NCI-H69 (cell line): ENCODE data around the gene MTHFSD.

Experiments
- DNase-seq: peaks from one replicate; lab custom pipeline; 2025; lab: John Stamatoyannopoulos, UW

Gene MTHFSD

DNA sequence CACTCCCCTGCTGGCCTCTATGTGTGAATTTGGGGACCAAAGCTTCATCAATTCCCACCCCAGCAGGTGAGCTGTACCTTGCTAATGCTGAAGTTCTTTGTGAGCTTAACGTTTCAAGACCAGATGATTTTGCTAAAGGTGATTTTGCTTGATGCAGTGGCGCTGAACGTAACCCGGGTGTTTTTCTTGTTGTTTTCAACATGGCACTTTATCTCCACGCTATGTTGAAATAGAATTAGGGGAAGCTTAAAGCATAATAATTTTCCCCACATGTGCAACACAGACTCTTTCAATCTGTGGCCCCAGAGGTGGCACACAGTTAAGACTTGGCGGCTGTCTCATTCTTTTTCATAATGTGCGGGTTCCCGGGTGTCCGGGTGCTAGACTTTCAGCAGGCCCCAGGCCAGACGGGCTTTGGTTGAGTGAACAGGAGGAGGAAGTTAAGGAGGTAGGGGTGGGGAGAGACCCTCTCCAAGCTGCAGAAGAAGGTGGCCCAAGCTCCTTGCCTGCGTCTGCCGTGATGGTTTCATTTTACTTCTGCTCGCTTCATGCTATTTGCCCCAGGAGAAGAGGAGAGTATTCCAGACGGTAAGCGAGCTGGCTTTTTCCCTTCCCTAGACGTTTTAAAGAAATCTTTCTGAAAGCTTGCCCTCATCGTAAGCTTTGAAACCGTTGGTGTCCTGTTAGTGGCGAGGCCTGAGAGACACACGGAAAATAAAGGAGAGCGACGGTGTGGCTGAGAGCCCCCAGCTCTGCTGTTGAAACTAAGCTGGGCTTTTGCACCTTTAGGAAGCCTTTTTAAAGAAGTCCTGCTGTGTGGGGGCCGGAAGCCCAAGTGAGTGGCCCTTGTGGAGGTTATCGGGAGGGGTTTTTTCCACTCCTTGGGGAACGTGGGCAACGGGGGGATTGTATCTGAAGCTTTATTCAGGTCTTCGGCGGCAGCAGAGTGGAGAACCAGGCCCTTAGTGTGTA, 15.8 kb upstream of the MTHFSD start:
- DNase-seq, result no peak

DNA sequence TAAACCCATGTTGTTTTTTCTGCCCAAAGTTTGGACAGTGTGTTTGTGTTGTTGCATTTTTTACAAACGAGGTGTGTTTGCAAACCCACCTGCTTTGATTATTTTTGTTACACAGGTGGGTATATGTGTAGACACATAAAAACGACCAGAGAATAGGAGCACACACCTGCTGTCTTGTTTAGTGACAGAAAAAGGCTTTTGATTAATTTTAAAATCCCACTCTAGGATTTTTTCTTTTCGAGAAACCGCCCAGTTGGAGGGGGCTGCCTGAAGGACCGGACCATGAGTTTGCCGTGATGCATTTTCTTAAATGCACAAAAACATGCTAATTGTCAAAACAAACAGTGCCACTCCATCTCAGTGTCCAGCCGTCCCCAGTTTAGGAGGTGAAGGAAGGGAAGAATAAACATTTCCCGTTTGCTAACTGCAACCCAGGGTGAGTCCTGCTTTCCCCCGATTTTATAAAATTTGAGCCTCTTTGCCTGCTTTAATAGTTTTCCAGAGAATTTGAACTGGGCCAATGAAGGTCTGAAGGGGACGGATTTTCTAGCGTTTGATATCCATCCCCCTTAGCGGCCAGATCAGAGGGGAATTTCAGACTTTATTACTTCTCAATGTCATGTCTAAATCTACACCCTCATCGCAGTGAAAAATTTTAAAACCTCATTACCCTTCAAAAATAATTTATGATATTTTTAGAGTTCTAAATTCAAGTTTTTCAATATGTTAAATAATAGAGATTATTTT, 14.8 kb upstream of the MTHFSD start:
- no peak for DNase-seq

DNA sequence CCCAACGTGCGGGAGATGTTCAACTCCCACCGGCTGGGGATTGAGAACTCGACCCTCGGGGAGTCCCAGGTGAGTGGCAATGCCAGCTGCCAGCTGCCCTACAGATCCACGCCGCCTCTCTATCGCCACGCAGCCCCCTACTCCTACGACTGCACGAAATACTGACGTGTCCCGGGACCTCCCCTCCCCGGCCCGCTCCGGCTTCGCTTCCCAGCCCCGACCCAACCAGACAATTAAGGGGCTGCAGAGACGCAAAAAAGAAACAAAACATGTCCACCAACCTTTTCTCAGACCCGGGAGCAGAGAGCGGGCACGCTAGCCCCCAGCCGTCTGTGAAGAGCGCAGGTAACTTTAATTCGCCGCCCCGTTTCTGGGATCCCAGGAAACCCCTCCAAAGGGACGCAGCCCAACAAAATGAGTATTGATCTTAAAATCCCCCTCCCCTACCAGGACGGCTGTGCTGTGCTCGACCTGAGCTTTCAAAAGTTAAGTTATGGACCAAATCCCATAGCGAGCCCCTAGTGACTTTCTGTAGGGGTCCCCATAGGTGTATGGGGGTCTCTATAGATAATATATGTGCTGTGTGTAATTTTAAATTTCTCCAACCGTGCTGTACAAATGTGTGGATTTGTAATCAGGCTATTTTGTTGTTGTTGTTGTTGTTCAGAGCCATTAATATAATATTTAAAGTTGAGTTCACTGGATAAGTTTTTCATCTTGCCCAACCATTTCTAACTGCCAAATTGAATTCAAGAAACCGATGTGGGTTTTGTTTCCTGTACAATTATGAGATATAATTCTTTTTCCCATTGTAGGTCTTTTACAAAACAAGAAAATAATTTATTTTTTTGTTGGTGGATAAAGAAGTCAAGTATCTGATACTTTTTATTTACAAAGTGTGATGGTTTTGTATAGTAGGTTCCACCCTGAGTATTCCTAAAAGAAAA, 13.9 kb upstream of the MTHFSD start:
- no peak for DNase-seq

DNA sequence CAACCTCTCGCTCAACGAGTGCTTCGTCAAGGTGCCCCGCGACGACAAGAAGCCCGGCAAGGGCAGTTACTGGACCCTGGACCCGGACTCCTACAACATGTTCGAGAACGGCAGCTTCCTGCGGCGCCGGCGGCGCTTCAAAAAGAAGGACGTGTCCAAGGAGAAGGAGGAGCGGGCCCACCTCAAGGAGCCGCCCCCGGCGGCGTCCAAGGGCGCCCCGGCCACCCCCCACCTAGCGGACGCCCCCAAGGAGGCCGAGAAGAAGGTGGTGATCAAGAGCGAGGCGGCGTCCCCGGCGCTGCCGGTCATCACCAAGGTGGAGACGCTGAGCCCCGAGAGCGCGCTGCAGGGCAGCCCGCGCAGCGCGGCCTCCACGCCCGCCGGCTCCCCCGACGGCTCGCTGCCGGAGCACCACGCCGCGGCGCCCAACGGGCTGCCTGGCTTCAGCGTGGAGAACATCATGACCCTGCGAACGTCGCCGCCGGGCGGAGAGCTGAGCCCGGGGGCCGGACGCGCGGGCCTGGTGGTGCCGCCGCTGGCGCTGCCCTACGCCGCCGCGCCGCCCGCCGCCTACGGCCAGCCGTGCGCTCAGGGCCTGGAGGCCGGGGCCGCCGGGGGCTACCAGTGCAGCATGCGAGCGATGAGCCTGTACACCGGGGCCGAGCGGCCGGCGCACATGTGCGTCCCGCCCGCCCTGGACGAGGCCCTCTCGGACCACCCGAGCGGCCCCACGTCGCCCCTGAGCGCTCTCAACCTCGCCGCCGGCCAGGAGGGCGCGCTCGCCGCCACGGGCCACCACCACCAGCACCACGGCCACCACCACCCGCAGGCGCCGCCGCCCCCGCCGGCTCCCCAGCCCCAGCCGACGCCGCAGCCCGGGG, 12.9 kb upstream of the MTHFSD start:
- no peak for DNase-seq

DNA sequence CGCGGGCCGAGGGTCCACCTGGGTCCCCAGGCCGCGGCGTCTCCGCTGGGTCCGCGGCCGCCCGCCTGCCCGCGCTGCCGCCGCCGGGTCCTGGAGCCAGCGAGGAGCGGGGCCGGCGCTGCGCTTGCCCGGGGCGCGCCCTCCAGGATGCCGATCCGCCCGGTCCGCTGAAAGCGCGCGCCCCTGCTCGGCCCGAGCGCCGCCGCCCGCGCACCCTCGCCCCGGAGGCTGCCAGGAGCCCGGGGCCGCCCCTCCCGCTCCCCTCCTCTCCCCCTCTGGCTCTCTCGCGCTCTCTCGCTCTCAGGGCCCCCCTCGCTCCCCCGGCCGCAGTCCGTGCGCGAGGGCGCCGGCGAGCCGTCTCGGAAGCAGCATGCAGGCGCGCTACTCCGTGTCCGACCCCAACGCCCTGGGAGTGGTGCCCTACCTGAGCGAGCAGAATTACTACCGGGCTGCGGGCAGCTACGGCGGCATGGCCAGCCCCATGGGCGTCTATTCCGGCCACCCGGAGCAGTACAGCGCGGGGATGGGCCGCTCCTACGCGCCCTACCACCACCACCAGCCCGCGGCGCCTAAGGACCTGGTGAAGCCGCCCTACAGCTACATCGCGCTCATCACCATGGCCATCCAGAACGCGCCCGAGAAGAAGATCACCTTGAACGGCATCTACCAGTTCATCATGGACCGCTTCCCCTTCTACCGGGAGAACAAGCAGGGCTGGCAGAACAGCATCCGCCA, 12.1 kb upstream of the MTHFSD start:
- DNase-seq, result no peak

DNA sequence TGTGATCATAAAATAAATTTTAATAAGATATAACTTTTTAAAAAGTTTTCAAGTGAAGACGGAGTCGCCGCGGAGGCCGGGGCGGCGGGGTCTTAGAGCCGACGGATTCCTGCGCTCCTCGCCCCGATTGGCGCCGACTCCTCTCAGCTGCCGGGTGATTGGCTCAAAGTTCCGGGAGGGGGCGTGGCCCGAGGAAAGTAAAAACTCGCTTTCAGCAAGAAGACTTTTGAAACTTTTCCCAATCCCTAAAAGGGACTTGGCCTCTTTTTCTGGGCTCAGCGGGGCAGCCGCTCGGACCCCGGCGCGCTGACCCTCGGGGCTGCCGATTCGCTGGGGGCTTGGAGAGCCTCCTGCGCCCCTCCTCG, 11.5 kb upstream of the MTHFSD start, which contains the start of gene FOXC2:
Gene FOXC2 (plus strand): TSS at position 229 of the 365 bp plus-strand sequence. CDS start 507 bp downstream, outside the sequence.
- peak; percentile 1 for DNase-seq

DNA sequence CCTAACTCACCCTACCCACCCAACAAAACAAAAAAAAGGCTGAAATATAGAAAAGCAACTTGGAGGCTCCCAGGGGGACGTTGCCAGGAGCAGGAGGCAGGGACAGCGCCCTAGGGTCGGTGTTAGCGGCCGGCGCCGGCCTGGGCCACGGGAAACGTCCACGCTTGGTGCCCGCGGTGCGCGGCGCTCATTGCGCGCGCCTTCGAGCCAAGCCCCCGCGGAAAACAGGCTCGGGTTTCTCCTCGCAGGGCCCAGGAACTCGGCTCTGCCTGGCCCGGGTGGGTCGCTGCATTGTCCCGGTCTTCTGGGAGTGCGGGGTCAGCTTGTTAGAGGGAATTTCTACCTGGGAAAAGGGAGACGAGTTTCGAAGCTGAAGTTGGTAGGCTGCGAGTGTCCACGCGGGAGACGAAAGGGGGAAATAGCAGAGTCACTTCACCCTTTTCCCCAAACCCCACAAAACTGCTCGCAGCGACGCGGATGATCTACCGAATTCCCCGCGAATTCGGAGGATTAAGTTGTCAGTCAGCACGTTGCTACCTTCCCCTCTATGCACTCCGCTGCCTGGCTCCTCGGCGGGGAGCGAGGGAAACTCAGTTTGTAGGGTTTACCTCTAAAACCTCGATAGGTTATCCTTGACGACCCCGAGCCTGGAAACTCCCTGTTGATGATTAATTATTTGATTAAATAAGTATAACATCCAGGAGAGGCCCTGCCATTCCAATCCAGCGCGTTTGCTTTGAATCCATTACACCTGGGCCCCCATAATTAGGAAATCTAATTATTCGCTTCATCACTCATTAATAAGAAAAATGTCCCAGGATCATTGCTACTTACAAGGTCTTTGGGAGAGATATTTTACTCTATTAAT, 10.8 kb upstream of the MTHFSD start:
- DNase-seq, result no peak

DNA sequence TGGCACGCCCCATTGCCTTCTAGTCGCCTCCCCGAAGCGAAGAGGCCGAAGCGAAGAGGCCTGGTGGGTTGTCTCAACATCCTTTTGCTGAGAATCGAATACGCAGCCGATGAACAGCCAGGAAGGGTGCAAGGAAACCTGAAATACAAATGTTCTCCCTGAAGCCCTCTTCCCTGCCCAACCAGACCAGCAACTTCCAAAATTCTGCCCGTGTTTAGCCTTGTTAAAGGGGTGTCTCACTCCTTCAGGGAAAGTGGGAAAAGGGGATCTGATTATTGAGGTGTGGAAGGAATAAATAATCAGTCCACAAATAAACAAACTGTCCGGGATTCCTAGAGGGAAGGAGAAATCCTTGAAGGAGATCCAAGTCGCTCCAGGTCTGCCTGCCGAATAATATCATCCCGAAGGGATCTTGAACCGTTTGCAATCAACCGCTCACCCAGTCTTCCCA, 10.2 kb upstream of the MTHFSD start:
- DNase-seq, result no peak

DNA sequence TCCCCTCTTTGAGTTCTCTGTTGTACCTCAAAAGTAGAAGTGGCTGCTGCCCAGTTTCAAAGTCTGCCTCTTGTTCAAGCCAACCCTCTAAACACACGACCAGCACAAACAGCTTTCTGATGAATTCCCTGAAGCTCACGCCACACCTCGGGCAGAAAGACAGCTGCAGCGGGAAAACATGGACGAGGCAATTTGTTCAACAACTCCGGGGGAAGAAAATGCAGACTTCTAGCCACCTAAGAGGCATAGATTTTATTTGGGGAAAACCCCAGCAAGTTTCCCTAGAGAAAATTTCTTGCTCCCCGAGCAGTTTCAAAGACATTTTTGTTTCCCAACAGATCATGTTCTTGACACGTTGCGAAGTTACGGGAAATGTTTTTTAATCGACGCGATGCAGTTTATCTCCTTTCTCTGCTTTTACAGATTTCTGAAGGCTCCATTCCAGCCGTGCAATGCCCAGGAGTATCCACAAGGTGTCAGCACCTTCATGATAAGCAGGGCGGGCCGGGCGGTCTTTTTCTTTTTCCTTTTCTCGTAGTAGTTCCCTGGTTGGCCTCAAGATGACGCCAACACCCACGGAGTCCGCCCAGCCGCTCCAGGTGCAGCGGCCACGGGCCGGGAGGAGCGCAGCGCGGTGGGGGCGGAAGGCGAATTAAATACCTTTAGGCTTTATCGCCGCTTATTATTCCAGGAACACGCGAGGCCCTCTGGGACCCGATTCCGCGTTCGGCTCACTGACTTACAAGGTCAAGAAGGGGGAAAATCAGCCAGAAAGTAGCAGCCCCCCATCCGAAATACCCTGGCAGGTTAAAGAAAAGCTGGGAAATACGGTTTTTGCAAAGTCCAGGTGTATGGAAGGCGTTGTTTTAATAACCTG, 8.7 kb upstream of the MTHFSD start:
- peak; percentile 81 for DNase-seq

DNA sequence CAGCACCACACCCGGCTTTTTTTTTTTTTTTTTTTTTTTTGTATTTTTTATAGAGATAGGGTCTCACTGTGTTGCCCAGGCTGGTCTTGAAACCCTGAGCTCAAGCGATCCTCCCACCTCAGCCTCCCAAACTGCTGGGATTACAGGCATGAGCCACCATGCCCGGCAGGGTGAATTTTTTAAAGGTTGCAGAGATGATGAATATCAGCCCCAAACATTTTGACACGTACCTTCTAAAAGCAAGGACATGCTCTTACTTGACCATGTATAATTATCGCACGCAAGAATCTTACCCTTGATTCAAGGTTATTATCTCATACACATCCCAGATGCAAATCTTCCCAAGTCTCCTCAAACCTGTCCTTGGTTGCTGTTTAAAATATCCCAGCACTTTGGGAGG, 7.3 kb upstream of the MTHFSD start:
- DNase-seq, result no peak

DNA sequence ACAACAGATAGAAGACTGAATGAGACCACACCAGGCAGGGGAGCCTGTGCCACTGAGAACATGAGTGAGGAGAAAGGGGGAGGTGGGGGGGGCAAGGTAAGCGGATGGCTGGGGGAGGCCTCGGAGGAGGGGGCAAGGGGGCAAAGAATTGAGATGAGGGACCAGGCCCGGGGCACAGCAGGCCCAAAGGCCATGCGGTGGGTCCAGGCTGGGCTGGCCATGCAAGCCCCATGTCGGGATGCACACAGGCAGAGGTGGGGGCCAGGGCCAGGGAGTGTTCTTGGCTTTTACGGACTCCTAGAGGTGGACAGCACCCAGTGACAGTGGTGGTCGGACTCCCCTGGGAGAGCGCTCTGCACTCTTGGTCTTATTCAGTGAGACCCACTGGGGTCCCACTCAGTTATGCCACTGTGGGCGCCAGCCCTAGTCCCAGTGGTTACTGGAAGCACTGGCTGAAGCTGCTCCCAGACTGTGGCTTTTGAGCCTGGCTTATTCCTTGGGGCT, 4.8 kb upstream of the MTHFSD start:
- no peak for DNase-seq

DNA sequence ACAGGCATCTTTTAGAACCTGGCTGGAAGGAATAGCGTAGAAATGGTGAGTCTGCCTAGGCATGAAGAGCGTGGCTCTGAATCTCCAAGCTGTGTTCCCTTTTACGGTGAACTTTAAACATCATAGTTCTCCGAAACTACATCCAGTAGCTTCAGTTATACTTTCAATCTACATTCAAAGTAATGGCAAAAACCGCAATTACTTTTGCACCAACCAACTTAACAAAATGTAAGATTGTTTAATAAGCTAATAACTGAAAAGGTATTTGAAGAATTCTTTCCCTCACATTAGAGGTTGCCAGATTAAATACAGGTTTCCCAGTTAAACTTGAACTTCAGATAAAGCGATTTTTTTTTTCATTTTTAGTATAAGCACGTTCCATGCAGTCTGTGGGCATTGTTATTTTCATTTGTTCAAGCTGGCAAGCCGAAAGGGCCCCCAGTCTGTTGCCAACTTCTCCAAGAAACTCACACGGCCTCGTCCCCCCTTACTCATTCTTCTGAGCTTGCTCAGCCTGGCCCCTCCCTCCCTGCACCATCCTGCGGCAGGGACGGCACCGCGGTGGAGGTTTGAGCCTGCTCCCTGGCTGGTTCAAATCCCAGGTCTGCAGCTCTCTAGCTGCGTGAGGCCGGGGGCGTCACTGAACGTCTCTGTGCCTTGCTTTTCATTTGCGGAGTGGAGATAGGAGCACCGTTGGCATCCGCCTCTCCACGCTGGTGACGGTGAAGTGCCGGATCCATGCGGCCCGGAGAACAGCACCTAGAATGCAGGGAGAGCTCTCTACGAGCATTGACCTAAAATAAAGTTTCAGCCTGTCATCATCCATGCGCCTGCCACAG, 3.5 kb upstream of the MTHFSD start:
- DNase-seq, result no peak

DNA sequence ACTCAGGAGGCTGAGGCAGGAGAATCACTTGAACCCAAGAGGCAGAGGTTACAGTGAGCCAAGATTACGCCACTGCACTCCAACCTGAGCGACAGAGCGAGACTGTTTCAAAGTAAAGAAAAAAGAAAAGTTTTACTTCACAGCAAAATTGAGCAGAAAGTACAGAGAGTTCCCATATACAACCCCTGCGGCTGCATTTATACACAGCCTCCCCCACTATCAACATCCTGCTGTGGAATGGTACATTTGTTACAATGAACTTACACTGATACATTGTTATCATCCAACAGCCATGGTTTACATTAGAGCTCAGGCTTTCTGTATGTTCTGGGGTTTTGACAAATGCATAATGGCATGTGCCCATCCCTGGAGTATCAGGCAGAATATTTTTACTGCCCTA, 2.6 kb upstream of the MTHFSD start:
- no peak for DNase-seq

DNA sequence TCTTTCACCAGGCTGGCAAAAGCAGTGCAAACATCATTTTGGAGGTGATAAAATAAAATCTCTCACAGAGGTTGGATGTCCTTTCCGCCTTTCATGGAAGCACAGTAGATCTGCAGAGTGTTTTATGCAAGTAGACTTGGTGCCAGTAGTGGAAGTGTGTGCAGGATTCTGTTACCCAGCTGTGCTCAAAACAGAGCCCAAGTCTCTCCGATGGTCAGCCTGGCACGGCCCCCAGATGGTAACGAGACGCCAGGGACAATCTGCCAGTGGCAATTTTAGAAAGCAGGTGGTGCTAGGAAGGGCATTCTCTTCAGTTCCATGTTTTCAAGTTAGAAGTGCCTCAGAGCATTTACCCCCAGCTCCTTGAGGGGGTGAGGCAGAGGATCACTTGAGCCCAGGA, 1.5 kb upstream of the MTHFSD start:
- DNase-seq, result no peak

DNA sequence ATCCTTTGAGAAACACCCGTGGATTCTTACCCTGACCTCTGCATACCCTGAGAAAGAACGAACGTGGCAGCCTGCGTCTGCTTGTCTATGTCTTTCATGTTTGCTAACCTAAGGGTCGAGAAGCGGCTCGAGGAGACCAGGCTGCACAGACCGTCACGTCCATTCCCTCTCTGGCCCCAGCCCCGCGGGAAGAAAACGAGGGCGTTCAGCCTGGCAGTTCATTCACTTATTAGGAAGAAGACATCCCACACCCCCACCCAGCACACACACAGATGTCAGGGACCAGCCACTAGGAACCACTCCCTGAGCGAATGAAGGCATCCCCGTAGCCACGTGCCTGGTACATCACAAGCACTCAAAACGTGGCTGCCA, 655 bp upstream of the MTHFSD start:
- peak; percentile 16 for DNase-seq

DNA sequence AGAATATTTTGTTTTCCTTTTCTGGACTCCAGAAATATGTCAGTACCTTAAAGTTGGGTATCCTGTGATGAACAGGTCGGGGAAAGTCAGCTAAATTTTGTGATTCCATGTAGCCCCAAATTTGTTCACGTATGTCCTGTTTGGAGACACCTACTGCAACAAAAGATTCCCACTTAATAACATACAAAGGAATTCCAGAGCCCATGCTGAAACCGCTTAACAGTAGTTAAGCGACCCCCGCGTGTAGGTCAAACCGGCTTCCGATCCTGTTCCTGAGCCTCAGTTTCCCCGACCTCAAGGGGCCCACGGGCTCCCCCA, 477 bp downstream of the MTHFSD start:
- DNase-seq, result no peak

DNA sequence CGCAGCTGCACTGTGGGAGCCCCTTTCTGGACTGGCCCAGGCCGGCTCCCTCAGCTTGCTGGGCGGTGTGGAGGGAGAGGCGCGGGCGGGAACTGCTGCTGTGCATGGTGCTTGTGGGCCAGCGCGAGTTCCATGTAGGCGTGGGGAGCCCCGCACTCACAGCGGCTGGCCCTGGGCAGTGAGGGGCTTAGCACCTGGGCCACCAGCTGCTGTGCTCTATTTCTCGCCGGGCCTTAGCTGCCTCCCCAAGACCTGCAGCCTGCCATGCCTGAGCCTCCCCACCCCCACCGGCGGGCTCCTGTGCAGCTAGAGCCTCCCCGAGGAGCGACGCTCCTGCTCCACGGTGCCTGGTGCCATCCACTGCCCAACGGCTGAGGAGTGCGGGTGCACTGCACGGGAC, 1.7 kb downstream of the MTHFSD start:
- DNase-seq, result no peak
